Smooth muscle cell (in vitro differentiated cells): ENCODE results near the gene CELF1. TPM values are rescaled to one million over a fixed set of nuclear protein-coding genes. Genes with fewer than 3 reads are reported as not detected.

Experiments
- DNase-seq: peaks from one replicate; lab custom pipeline; 2025; ENCODE audit not compliant: unreplicated experiment; lab: John Stamatoyannopoulos, UW
- H2AFZ ChIP-seq: fragments of 200-600 bp; sonication (generic); 2 replicates; pipeline ENCODE4 v1.6.0; 2016; ENCODE audit warnings: antibody characterized with exemption, low read depth, mild to moderate bottlenecking
- H3F3A ChIP-seq: fragments of 200-600 bp; sonication (generic); 2 replicates; pipeline ENCODE4 v1.6.0; 2017; ENCODE audit warnings: antibody characterized with exemption, low read depth
- H3K27ac ChIP-seq: fragments of 200-600 bp; sonication (generic); 2 replicates; pipeline ENCODE4 v1.5.1; 2016; ENCODE audit warnings: low read depth, mild to moderate bottlenecking
- H3K27me3 ChIP-seq: fragments of 200-600 bp; sonication (generic); 2 replicates; pipeline ENCODE4 v1.6.1; 2016; ENCODE audit warnings: low read depth, mild to moderate bottlenecking
- H3K36me3 ChIP-seq: fragments of 200-600 bp; sonication (generic); 2 replicates; pipeline ENCODE4 v1.5.1; 2016; ENCODE audit warnings: low read depth
- H3K4me1 ChIP-seq: fragments of 200-600 bp; sonication (generic); 2 replicates; pipeline ENCODE4 v1.5.1; 2016; ENCODE audit warnings: low read depth
- H3K4me2 ChIP-seq: fragments of 200-600 bp; sonication (generic); 2 replicates; pipeline ENCODE4 v1.6.0; 2016; ENCODE audit warnings: mild to moderate bottlenecking
- H3K4me3 ChIP-seq: fragments of 200-600 bp; sonication (generic); 2 replicates; pipeline ENCODE4 v1.5.1; 2016; ENCODE audit warnings: mild to moderate bottlenecking
- H3K79me2 ChIP-seq: fragments of 200-600 bp; sonication (generic); 2 replicates; pipeline ENCODE4 v1.6.0; 2016; ENCODE audit warnings: low read depth, mild to moderate bottlenecking
- H3K9ac ChIP-seq: fragments of 200-600 bp; sonication (generic); 2 replicates; pipeline ENCODE4 v1.6.0; 2016; ENCODE audit warnings: low read depth
- H3K9me3 ChIP-seq: fragments of 200-600 bp; sonication (generic); replicated peaks from 2 replicates; pipeline ENCODE4 v1.5.1; 2016; ENCODE audit warnings: low read depth
- H4K20me1 ChIP-seq: fragments of 200-600 bp; sonication (generic); 2 replicates; pipeline ENCODE4 v1.6.0; 2016; ENCODE audit warnings: low read depth
- WGBS: methylation state at CpG from one replicate; pipeline ENCODE4 v1.1.7; 2016; ENCODE audit warnings: low lambda C conversion rate; 5-methylcytosine and 5-hydroxymethylcytosine counted together
- polyA plus RNA-seq: library from polyadenylated mRNA; unstranded; fragments of >200 nt; fragmentation: Nextera tagmentation; extraction: Ambion mirVana; gene quantifications from 2 replicates; pipeline ENCODE4 v1.2.1, GENCODE V29; 2016
- small RNA-seq: library from RNA; depleted of rRNA; stranded (forward); fragments of <200 nt; gene quantifications from one replicate; pipeline ENCODE3, GENCODE V24; 2014
- total RNA-seq: library from RNA; depleted of rRNA; stranded (reverse); fragments of >200 nt; gene quantifications from 2 replicates; pipeline ENCODE4 v1.2.3, GENCODE V29; 2014
- TF ChIP-seq, protein P1 (sequence below): fragments of 200-600 bp; sonication (generic); IDR thresholded peaks from 2 replicates; pipeline ENCODE4 v1.5.1; 2017; ENCODE audit warnings: borderline replicate concordance, mild to moderate bottlenecking, antibody characterized with exemption; ENCODE audit not compliant: insufficient read depth, poor library complexity, severe bottlenecking

CELF1 gene
- total and polyA plus RNA-seq, 2 experiments from 2014 or later = 42.5 to 64.8 TPM

DNA sequence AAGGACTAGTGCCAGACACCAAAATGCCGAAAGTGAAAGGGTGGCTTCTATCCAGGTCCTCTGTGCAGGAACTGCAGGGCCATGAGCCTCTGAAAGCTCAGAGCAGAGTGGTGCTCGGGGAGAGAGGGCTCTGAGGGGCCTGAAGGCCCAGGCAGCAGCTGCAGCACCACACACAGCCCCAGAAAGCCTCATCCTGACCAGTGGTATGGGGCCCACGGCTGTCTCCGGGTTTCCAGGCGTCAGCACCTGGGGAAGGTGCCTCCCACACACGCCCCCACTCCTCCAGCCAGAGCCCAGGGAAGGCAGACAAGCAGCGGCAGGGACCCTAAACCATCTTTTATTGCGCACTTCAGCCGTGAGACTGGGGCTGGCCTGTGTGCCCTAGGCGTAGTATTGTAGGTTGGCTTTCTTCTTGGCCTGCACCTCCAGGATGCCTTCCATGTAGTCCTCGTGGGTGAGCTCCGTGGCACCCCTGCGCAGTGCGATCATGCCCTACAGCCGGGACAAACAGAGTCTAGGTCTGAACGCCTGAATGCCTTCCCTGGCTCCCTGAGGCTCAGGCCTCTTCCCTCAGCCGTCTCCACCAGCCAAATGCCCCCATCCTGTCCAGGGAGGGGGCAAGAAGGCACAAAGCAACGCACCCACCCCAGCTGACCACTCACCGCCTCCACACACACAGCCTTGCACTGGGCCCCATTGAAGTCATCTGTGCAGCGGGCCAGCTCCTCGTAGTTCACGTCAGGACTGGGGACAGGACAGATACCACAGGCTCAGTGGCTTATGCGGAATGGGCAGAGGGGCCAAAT is 134.3 kb downstream of the CELF1 start:
- Histone ChIP-seq H3K27me3 (no peaks in the 10 kb centered on the region), H3K27ac (peak overlapping the region; percentile 81), H3K4me3 (no peak overlapping the region), H3K4me1 (peaks cover 7% of the 10 kb centered on the region), H4K20me1 (no peaks in the 10 kb centered on the region), H3K79me2 (no peaks in the 10 kb centered on the region), H2AFZ (no peak overlapping the region), H3K36me3 (no peaks in the 10 kb centered on the region), H3F3A (peaks cover 21% of the 10 kb centered on the region), H3K9me3 (no peaks in the 10 kb centered on the region), H3K4me2 (no peak overlapping the region), H3K9ac (no peak overlapping the region)
- no peak for DNase-seq
- 96% methylated on average over 23 of the region's 23 CpGs for WGBS
- TF ChIP-seq, protein P1, sequence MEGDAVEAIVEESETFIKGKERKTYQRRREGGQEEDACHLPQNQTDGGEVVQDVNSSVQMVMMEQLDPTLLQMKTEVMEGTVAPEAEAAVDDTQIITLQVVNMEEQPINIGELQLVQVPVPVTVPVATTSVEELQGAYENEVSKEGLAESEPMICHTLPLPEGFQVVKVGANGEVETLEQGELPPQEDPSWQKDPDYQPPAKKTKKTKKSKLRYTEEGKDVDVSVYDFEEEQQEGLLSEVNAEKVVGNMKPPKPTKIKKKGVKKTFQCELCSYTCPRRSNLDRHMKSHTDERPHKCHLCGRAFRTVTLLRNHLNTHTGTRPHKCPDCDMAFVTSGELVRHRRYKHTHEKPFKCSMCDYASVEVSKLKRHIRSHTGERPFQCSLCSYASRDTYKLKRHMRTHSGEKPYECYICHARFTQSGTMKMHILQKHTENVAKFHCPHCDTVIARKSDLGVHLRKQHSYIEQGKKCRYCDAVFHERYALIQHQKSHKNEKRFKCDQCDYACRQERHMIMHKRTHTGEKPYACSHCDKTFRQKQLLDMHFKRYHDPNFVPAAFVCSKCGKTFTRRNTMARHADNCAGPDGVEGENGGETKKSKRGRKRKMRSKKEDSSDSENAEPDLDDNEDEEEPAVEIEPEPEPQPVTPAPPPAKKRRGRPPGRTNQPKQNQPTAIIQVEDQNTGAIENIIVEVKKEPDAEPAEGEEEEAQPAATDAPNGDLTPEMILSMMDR = no peak

DNA sequence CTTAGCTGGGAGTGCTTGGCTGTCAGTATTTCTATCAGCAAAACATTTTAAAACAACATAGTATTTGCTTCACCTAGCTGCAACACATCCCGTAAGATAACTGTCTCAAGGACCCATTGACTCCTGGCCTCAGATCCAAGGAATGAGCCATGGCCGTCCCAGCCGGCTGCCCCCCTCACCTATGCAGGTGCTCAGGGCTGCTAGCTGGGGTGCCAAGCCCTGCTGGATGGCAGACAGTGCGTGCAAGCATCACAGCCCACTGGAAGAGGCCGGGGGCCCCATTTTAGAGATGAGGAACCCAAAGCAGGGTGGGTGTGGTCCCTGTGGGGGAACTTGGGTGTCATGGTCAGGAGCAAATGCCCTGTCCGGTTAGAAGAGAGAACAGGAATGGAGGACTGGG is 135.2 kb downstream of the CELF1 start:
- H3K79me2 ChIP-seq = no peaks in the 10 kb centered on the region
- H3K9me3 ChIP-seq = no peaks in the 10 kb centered on the region
- H3K36me3 ChIP-seq = no peaks in the 10 kb centered on the region
- no peaks in the 10 kb centered on the region for H3K27me3 ChIP-seq
- 90% methylated on average over 6 of the region's 6 CpGs for WGBS
- H3F3A ChIP-seq = peaks cover 23% of the 10 kb centered on the region
- no peak overlapping the region for H3K9ac ChIP-seq
- no peaks in the 10 kb centered on the region for H4K20me1 ChIP-seq
- H3K4me1 ChIP-seq = peaks cover 7% of the 10 kb centered on the region
- H3K4me3 ChIP-seq = no peak overlapping the region
- TF ChIP-seq, protein P1 = no peak
- no peak for DNase-seq
- H3K4me2 ChIP-seq = no peak overlapping the region
- H3K27ac ChIP-seq = peak overlapping the region; percentile 81
- no peak overlapping the region for H2AFZ ChIP-seq

DNA sequence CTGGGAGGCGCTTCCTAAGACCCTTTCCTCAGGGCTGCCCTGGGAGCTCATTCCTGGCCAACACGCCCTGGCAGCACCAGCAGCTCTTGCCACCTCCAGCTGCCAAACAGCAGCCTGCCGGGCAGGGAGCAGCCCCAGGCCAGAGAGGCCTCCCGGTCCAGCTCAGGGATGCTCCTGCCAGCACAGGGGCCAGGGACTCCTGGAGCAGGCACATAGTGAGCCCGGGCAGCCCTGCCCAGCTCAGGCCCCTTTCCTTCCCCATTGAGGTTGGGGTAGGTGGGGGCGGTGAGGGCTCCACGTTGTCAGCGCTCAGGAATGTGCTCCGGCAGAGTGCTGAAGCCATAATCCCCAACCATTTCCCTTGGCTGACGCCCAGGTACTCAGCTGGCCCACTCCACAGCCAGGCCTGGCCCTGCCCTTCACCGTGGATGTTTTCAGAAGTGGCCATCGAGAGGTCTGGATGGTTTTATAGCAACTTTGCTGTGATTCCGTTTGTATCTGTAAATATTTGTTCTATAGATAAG is 136.9 kb downstream of the CELF1 start:
- H3K36me3 ChIP-seq = no peaks in the 10 kb centered on the region
- peaks cover 7% of the 10 kb centered on the region for H3K4me1 ChIP-seq
- no peaks in the 10 kb centered on the region for H3K27me3 ChIP-seq
- TF ChIP-seq, protein P1 = no peak
- peak overlapping the region; percentile 18 for H3K9ac ChIP-seq
- 26% methylated on average over 13 of the region's 13 CpGs for WGBS
- H3K4me3 ChIP-seq = no peak overlapping the region
- peaks cover 12% of the 10 kb centered on the region for H3K79me2 ChIP-seq
- peak; percentile 32 for DNase-seq
- H3K27ac ChIP-seq = peak overlapping the region; percentile 81
- H3K4me2 ChIP-seq = peak overlapping the region; percentile 58
- H2AFZ ChIP-seq = no peak overlapping the region
- peaks cover 12% of the 10 kb centered on the region for H4K20me1 ChIP-seq
- no peaks in the 10 kb centered on the region for H3K9me3 ChIP-seq
- peaks cover 28% of the 10 kb centered on the region for H3F3A ChIP-seq

Small RNAs within 50 kb of the gene (small RNA-seq; reads per million reads assigned to genes)
- gene RN7SL652P (not detected), gene RNU5E-10P (not detected)

Other genes with a start within 250 kb of the CELF1 start
- gene MYBPC3, start 200.4 kb downstream of the CELF1 start, total RNA-seq = not detected in 2 replicates
- 0.03 and 0.25 TPM in 2 replicates for gene MYBPC3, start 200.4 kb downstream of the CELF1 start, polyA plus RNA-seq
- not detected in 2 replicates for gene SPI1, start 174.6 kb downstream of the CELF1 start, total RNA-seq
- gene SPI1, start 174.6 kb downstream of the CELF1 start, polyA plus RNA-seq = not detected in 2 replicates
- 51.7 and 56.9 TPM in 2 replicates for gene SLC39A13, start 144.5 kb downstream of the CELF1 start, total RNA-seq
- gene SLC39A13, start 144.5 kb downstream of the CELF1 start, polyA plus RNA-seq = 138 and 143 TPM in 2 replicates
- 71.2 and 99.8 TPM in 2 replicates for gene PSMC3, start 126.7 kb downstream of the CELF1 start, total RNA-seq
- gene PSMC3, start 126.7 kb downstream of the CELF1 start, polyA plus RNA-seq = 200 and 211 TPM in 2 replicates
- gene RAPSN, start 104.0 kb downstream of the CELF1 start, total RNA-seq = not detected in 2 replicates
- 0.41 and 0.96 TPM in 2 replicates for gene RAPSN, start 104.0 kb downstream of the CELF1 start, polyA plus RNA-seq
- 136 and 152 TPM in 2 replicates for gene PTPMT1, start 12.5 kb upstream of the CELF1 start, total RNA-seq
- gene PTPMT1, start 12.5 kb upstream of the CELF1 start, polyA plus RNA-seq = 75.5 and 103 TPM in 2 replicates
- gene KBTBD4, start 25.8 kb upstream of the CELF1 start, total RNA-seq = 9.4 and 17.5 TPM in 2 replicates
- 13.7 and 14.2 TPM in 2 replicates for gene KBTBD4, start 25.8 kb upstream of the CELF1 start, polyA plus RNA-seq
- 53.8 and 60.8 TPM in 2 replicates for gene NDUFS3, start 25.9 kb upstream of the CELF1 start, total RNA-seq
- gene NDUFS3, start 25.9 kb upstream of the CELF1 start, polyA plus RNA-seq = 106 and 110 TPM in 2 replicates
- not detected in 2 replicates for gene FAM180B, start 33.5 kb upstream of the CELF1 start, total RNA-seq
- 0.46 TPM in 1 of 2 replicates, not detected in the other for gene FAM180B, start 33.5 kb upstream of the CELF1 start, polyA plus RNA-seq
- gene C1QTNF4, start 41.3 kb upstream of the CELF1 start, total RNA-seq = 0.09 and 1.3 TPM in 2 replicates
- gene C1QTNF4, start 41.3 kb upstream of the CELF1 start, polyA plus RNA-seq = 0.48 and 1.0 TPM in 2 replicates
- 74.0 and 97.0 TPM in 2 replicates for gene MTCH2, start 89.4 kb upstream of the CELF1 start, total RNA-seq
- 152 and 177 TPM in 2 replicates for gene MTCH2, start 89.4 kb upstream of the CELF1 start, polyA plus RNA-seq
- gene AGBL2, start 162.2 kb upstream of the CELF1 start, total RNA-seq = 0.94 and 1.1 TPM in 2 replicates
- gene AGBL2, start 162.2 kb upstream of the CELF1 start, polyA plus RNA-seq = 1.6 TPM in 1 of 2 replicates, not detected in the other
- gene FNBP4, start 214.2 kb upstream of the CELF1 start, total RNA-seq = 62.4 and 64.1 TPM in 2 replicates
- 31.6 and 38.5 TPM in 2 replicates for gene FNBP4, start 214.2 kb upstream of the CELF1 start, polyA plus RNA-seq